NCI-H460 (cell line): ENCODE measurements around the gene RNASE8. TPM values are rescaled to one million over a fixed set of nuclear protein-coding genes. Genes with fewer than 3 reads are reported as not detected.
"Not testable (repeated sequence)": the region's sequence is repeated elsewhere in the genome, so short reads cannot be mapped to it uniquely, and the experiment has no call there.

Experiments
- DNase-seq: peaks from one replicate; pipeline ENCODE4 v3.0.0-alpha.2; 2016; ENCODE audit warnings: low read depth; ENCODE audit errors: extremely low read depth
- polyA plus RNA-seq: library from polyadenylated mRNA; depleted of rRNA; stranded (reverse); fragments of >200 nt; gene quantifications from 2 replicates; pipeline ENCODE4 v1.2.3, GENCODE V29; 2014; cell fraction: nucleus; rRNA removed
- total RNA-seq: library from RNA; depleted of rRNA; stranded (reverse); fragments of >200 nt; shearing (Covaris generic); gene quantifications from 2 replicates; pipeline ENCODE4 v1.2.3, GENCODE V29; 2014; rRNA removed

Gene RNASE8
- total RNA-seq = not detected in 2 replicates
- not detected in 2 replicates for polyA plus RNA-seq

- no peak for DNase-seq
Observed at GRCh38 chr14:21057803-21058675, at the start of gene RNASE8. Gene RNASE8, plus strand, starts transcription at chr14:21057822. Its CDS starts 71 bp downstream, at chr14:21057893.

GRCh38 chr14:21009721-21010120, 47.9 kb upstream of the RNASE8 start:
- DNase-seq = not testable (repeated sequence)

- DNase-seq = no peak
Observed at GRCh38 chr14:21011136-21011535, 46.5 kb upstream of the RNASE8 start.

GRCh38 chr14:21014761-21015190, 42.8 kb upstream of the RNASE8 start:
- peak; percentile 87 for DNase-seq

GRCh38 chr14:21015312-21015711, 42.3 kb upstream of the RNASE8 start:
- DNase-seq = no peak

- DNase-seq = no peak
Observed at GRCh38 chr14:21016413-21017190, 41.0 kb upstream of the RNASE8 start.

- DNase-seq = no peak
Observed at GRCh38 chr14:21017528-21018245, 39.9 kb upstream of the RNASE8 start.

- DNase-seq = no peak
Observed at GRCh38 chr14:21018286-21018685, 39.3 kb upstream of the RNASE8 start.

- no peak for DNase-seq
Observed at GRCh38 chr14:21018781-21019180, 38.8 kb upstream of the RNASE8 start.

GRCh38 chr14:21019366-21019765, 38.3 kb upstream of the RNASE8 start:
- DNase-seq = no peak

GRCh38 chr14:21020977-21021545, 36.6 kb upstream of the RNASE8 start:
- no peak for DNase-seq

- no peak for DNase-seq
Observed at GRCh38 chr14:21022686-21023085, 34.9 kb upstream of the RNASE8 start.

- DNase-seq = no peak
Observed at GRCh38 chr14:21023174-21023573, 34.4 kb upstream of the RNASE8 start.

GRCh38 chr14:21023817-21024584, 33.6 kb upstream of the RNASE8 start:
- DNase-seq = no peak

GRCh38 chr14:21024585-21025370, 32.8 kb upstream of the RNASE8 start, which contains the start of gene NDRG2:
Gene NDRG2, minus strand, starts transcription at chr14:21025061. Its CDS starts 1,746 bp downstream, at chr14:21023315.
- DNase-seq = peak; percentile 31

- no peak for DNase-seq
Observed at GRCh38 chr14:21025371-21026273, 32.0 kb upstream of the RNASE8 start.

- no peak for DNase-seq
Observed at GRCh38 chr14:21026274-21026987, 31.2 kb upstream of the RNASE8 start.
